ENCODE data around the gene RIT2.

RIT2 gene

DNA sequence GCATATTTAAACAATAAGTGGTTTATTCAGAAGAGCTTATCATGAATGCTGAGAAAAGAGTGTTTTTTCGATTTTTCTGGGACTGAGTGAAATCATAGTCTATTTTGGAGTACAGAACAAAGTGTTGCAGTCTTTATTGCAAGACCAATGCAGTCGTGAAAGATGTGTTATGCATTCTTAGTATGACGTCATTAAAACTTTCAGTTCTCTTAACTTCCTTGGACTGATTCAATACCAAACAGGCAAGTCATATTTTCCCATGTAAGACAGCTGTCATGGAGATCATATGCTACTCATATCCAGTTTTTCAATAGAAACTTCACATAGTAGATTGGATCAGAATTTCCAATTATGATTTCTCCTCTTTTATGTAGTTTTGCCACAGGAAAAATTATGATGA is 92.6 kb downstream of the RIT2 start:
- Histone ChIP-seq H3K36me3 (ENCODE audit: low read length) (no peaks in the 10 kb centered on the region), H3K27ac (ENCODE audit: low read depth, low read length) (no peak overlapping the region), H3K9me2 (replicated peaks; ENCODE audit: insufficient read depth, low read length) (no peaks in the 10 kb centered on the region), H2AFZ (ENCODE audit: low read depth, low read length, severe bottlenecking) (no peak overlapping the region), H3K79me2 (ENCODE audit: insufficient read depth, low read length) (no peaks in the 10 kb centered on the region), H3K9me3 (ENCODE audit: insufficient read depth, low read length) (0 out of 2 replicates have a peak, but pooled peaks cover 10% of the 10 kb centered on the region), H3F3A (ENCODE audit: insufficient read depth) (no peaks in the 10 kb centered on the region), H3K4me3 (ENCODE audit: insufficient read depth, low read length, poor library complexity, severe bottlenecking) (no peak overlapping the region), H3K4me2 (ENCODE audit: low read depth, low read length, poor library complexity, severe bottlenecking) (no peak overlapping the region), H3K27me3 (ENCODE audit: low read length) (no peaks in the 10 kb centered on the region), H3K9ac (ENCODE audit: low read length) (no peak overlapping the region), H4K20me1 (ENCODE audit: low read depth, low read length) (no peaks in the 10 kb centered on the region)
- no peak for TF ChIP-seq CTCF (IDR thresholded peaks at IDR 0.05; ENCODE audit: insufficient read depth, low read length, poor library complexity, severe bottlenecking)
- no peak for TF ChIP-seq EZH2phosphoT487 (conservative IDR thresholded peaks at IDR 0.05; ENCODE audit: low read length)

- H3K36me3 ChIP-seq (ENCODE audit: low read length): no peaks in the 10 kb centered on the region
- H3K27me3 ChIP-seq (ENCODE audit: low read length): no peaks in the 10 kb centered on the region
- H3K9me2 ChIP-seq (replicated peaks; ENCODE audit: insufficient read depth, low read length): no peaks in the 10 kb centered on the region
- no peak overlapping the region for H3K4me2 ChIP-seq (ENCODE audit: low read depth, low read length, poor library complexity, severe bottlenecking)
- H2AFZ ChIP-seq (ENCODE audit: low read depth, low read length, severe bottlenecking): no peak overlapping the region
- no peak for TF ChIP-seq CTCF (IDR thresholded peaks at IDR 0.05; ENCODE audit: insufficient read depth, low read length, poor library complexity, severe bottlenecking)
- no peak for TF ChIP-seq EZH2phosphoT487 (conservative IDR thresholded peaks at IDR 0.05; ENCODE audit: low read length)
- no peaks in the 10 kb centered on the region for H3K79me2 ChIP-seq (ENCODE audit: insufficient read depth, low read length)
- 0 out of 2 replicates have a peak, but pooled peaks cover 10% of the 10 kb centered on the region for H3K9me3 ChIP-seq (ENCODE audit: insufficient read depth, low read length)
- no peak overlapping the region for H3K9ac ChIP-seq (ENCODE audit: low read length)
- H3K27ac ChIP-seq (ENCODE audit: low read depth, low read length): no peak overlapping the region
- no peaks in the 10 kb centered on the region for H3F3A ChIP-seq (ENCODE audit: insufficient read depth)
- no peak overlapping the region for H3K4me3 ChIP-seq (ENCODE audit: insufficient read depth, low read length, poor library complexity, severe bottlenecking)
- H4K20me1 ChIP-seq (ENCODE audit: low read depth, low read length): no peaks in the 10 kb centered on the region
Measured at GRCh38 chr18:43017622-43018021, 97.9 kb downstream of the RIT2 start.

- H3K4me2 ChIP-seq (ENCODE audit: low read depth, low read length, poor library complexity, severe bottlenecking): no peak overlapping the region
- no peaks in the 10 kb centered on the region for H3K9me2 ChIP-seq (replicated peaks; ENCODE audit: insufficient read depth, low read length)
- H3K36me3 ChIP-seq (ENCODE audit: low read length): no peaks in the 10 kb centered on the region
- H3K4me3 ChIP-seq (ENCODE audit: insufficient read depth, low read length, poor library complexity, severe bottlenecking): no peak overlapping the region
- TF ChIP-seq CTCF (IDR thresholded peaks at IDR 0.05; ENCODE audit: insufficient read depth, low read length, poor library complexity, severe bottlenecking): no peak
- no peak for TF ChIP-seq EZH2phosphoT487 (conservative IDR thresholded peaks at IDR 0.05; ENCODE audit: low read length)
- no peaks in the 10 kb centered on the region for H3F3A ChIP-seq (ENCODE audit: insufficient read depth)
- H3K27ac ChIP-seq (ENCODE audit: low read depth, low read length): no peak overlapping the region
- no peaks in the 10 kb centered on the region for H3K9me3 ChIP-seq (ENCODE audit: insufficient read depth, low read length)
- H3K27me3 ChIP-seq (ENCODE audit: low read length): no peaks in the 10 kb centered on the region
- H4K20me1 ChIP-seq (ENCODE audit: low read depth, low read length): no peaks in the 10 kb centered on the region
- no peak overlapping the region for H2AFZ ChIP-seq (ENCODE audit: low read depth, low read length, severe bottlenecking)
- H3K79me2 ChIP-seq (ENCODE audit: insufficient read depth, low read length): no peaks in the 10 kb centered on the region
- H3K9ac ChIP-seq (ENCODE audit: low read length): no peak overlapping the region
Measured at GRCh38 chr18:43013486-43013885, 102.0 kb downstream of the RIT2 start.
